ENCODE data around the gene UNK. TPM values are rescaled to one million over a fixed set of nuclear protein-coding genes. Genes with fewer than 3 reads are reported as not detected.

UNK gene
- total and polyA plus RNA-seq, 2 of the 13 experiments (the other 11 are each of a cell fraction or from before 2014, with no cell fraction given) = 31.6 to 33.0 TPM

DNA sequence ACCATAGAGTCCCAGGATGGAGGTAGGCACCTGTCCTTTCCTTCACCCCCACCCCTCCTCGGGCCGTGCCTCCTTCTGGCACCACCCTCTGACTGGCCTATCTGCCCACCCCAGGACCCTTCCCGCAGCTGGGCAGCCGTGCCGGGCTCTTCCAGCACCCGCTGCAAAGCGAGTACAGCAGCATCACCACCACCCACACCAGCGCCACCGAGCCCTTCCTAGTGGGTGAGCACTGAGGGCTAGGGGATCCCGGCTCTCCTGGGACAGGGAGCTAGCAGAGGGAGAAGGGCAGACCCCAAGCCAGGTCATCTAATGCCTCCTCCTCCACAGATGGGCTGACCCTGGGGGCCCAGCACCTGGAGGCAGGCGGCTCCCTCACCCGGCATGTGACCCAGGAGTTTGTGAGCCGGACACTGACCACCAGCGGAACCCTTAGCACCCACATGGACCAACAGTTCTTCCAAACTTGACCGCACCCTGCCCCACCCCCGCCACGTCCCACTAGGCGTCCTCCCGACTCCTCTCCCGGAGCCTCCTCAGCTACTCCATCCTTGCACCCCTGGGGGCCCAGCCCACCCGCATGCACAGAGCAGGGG is 27.4 kb upstream of the UNK start:
- H3K27me3 ChIP-seq (ENCODE audit: control insufficient read depth in 1 of 2, insufficient read depth in 2 of 2, low read length in 2 of 2) = no peaks in the 10 kb centered on the region
- in situ Hi-C loops (cut with HindIII; ENCODE audit: extremely low pct_ligation_motif_present, low pct_unique_long_range_greater_than_20kb) (loop anchor here (10.0 kb wide), 1 partner anchor 142 kb away; no protein-coding TSS in a partner anchor), intact Hi-C loops (cut with micrococcal nuclease; ENCODE audit: unreplicated experiment) (no loop called here)
- peaks cover 63% of the 10 kb centered on the region for H3K4me1 ChIP-seq (ENCODE audit: insufficient read depth, low read length)
- H3K9ac ChIP-seq (ENCODE audit: insufficient read depth, low read depth, low read length) = no peak overlapping the region
- no peak overlapping the region for H3K4me2 ChIP-seq (ENCODE audit: low read depth, low read length)
- H2AFZ ChIP-seq (ENCODE audit: low read length) = no peak overlapping the region
- no peak overlapping the region for H3K27ac ChIP-seq (ENCODE audit: extremely low read length, insufficient read depth, low read length)
- H3K9me3 ChIP-seq (ENCODE audit: low read length) = no peaks in the 10 kb centered on the region
- no peaks in the 10 kb centered on the region for H4K20me1 ChIP-seq (ENCODE audit: insufficient read depth, low read length)
- WGBS (ENCODE audit: low lambda C conversion rate) = 90% methylated on average over 20 of the region's 21 CpGs
- FAIRE-seq (no peak), DNase-seq (ENCODE audit: low spot score) (no peak), ATAC-seq (no peak)
- H3K79me2 ChIP-seq (ENCODE audit: insufficient read depth, low read length) = no peaks in the 10 kb centered on the region
- no peak for TF ChIP-seq ARNT2 (CRISPR knock-in tag; IDR thresholded peaks at IDR 0.05; ENCODE audit: low read depth)
- TF ChIP-seq, protein P1, sequence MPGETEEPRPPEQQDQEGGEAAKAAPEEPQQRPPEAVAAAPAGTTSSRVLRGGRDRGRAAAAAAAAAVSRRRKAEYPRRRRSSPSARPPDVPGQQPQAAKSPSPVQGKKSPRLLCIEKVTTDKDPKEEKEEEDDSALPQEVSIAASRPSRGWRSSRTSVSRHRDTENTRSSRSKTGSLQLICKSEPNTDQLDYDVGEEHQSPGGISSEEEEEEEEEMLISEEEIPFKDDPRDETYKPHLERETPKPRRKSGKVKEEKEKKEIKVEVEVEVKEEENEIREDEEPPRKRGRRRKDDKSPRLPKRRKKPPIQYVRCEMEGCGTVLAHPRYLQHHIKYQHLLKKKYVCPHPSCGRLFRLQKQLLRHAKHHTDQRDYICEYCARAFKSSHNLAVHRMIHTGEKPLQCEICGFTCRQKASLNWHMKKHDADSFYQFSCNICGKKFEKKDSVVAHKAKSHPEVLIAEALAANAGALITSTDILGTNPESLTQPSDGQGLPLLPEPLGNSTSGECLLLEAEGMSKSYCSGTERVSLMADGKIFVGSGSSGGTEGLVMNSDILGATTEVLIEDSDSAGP (CRISPR knock-in tag; IDR thresholded peaks at IDR 0.05; ENCODE audit: borderline replicate concordance) = 0 out of 2 replicates have a peak, but pooled peaks have one; percentile 12
- no peaks in the 10 kb centered on the region for H3K36me3 ChIP-seq (replicated peaks in 1 of 2; ENCODE audit: control insufficient read depth in 1 of 2, insufficient read depth in 2 of 2, low read length in 2 of 2)
- BruUV-seq (replicated peaks) = no TSS peak
- ChIA-PET CTCF (ENCODE audit: low intra/inter-chr PET ratio, low total read pairs) (no interaction called here), POLR2A (interaction anchor here (1.0 to 5.8 kb wide), 3 partner anchors 7 to 23 kb away, joined by 4 to 116 read pairs (median 66); partner anchors contain the start of gene GALK1)
- H3K4me3 ChIP-seq (replicated peaks in 1 of 3; ENCODE audit: insufficient read depth in 1 of 3, low read depth in 2 of 3, low read length in 3 of 3) = no peak overlapping the region

DNA sequence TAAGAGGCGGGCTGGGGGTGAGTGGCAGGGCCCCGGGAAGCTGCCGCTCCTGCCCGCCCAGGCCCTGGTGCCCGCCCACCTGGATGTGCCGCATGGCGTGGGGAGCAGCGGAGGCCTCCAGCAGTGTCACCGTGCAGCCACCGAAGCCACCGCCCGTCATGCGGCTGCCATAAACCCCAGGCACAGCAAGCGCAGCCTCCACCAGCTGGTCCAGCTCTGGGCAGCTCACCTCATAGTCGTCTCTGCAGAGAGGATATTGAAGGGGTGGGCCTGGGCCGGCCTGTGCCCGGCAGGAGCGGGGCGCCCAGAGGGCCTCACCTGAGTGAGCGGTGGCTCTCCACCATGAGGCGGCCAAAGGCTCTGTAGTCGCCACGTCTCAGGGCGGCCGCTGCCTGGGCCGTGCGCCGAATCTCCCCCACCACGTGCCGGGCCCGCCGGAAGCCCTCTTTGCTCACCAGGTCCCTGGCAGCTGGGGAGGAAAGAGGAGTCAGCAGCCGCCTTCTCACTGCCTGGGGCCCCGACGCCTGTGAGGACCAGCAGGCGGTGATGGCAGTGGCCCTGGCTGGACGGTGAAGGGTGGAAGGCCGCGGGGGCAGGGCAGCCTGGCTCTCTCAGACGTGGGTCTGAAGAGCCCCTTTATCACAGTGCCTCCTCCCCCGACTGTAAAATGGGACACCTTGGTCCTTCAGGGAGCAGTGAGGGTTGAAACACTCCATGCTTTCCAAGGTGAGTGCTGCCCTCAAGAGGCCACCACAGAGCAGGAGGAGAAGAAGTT is 26.3 kb upstream of the UNK start:
- ATAC-seq (no peak; the same call in 2 of the 3 replicates), FAIRE-seq (peak; percentile 64), DNase-seq (ENCODE audit: low spot score) (no peak)
- Histone ChIP-seq H3K4me3 (replicated peaks in 1 of 3; ENCODE audit: insufficient read depth in 1 of 3, low read depth in 2 of 3, low read length in 3 of 3) (no peak overlapping the region), H2AFZ (ENCODE audit: low read length) (no peak overlapping the region), H3K9me3 (ENCODE audit: low read length) (no peaks in the 10 kb centered on the region), H3K9ac (ENCODE audit: insufficient read depth, low read depth, low read length) (no peak overlapping the region), H3K27me3 (ENCODE audit: control insufficient read depth in 1 of 2, insufficient read depth in 2 of 2, low read length in 2 of 2) (no peaks in the 10 kb centered on the region), H3K4me2 (ENCODE audit: low read depth, low read length) (no peak overlapping the region), H3K36me3 (replicated peaks in 1 of 2; ENCODE audit: control insufficient read depth in 1 of 2, insufficient read depth in 2 of 2, low read length in 2 of 2) (no peaks in the 10 kb centered on the region), H4K20me1 (ENCODE audit: insufficient read depth, low read length) (no peaks in the 10 kb centered on the region), H3K4me1 (ENCODE audit: insufficient read depth, low read length) (peaks cover 65% of the 10 kb centered on the region), H3K79me2 (ENCODE audit: insufficient read depth, low read length) (no peaks in the 10 kb centered on the region), H3K27ac (ENCODE audit: extremely low read length, insufficient read depth, low read length) (no peak overlapping the region)
- in situ Hi-C loops (cut with HindIII; ENCODE audit: extremely low pct_ligation_motif_present, low pct_unique_long_range_greater_than_20kb) = loop anchor here (10.0 kb wide), 1 partner anchor 144 kb away; no protein-coding TSS in a partner anchor
- ChIA-PET CTCF (ENCODE audit: low intra/inter-chr PET ratio, low total read pairs) (interaction anchor here (1.4 kb wide), 1 partner anchor 14 kb away, joined by 3 read pairs; no protein-coding TSS in a partner anchor), POLR2A (interaction anchor here (1.0 to 8.2 kb wide), 3 partner anchors 6 to 19 kb away, joined by 4 to 390 read pairs (median 116); partner anchors contain the start of gene GALK1)
- 90% methylated on average over 22 of the region's 41 CpGs for WGBS (ENCODE audit: low lambda C conversion rate)
- BruUV-seq (replicated peaks) = no TSS peak
- intact Hi-C loops (cut with micrococcal nuclease; ENCODE audit: unreplicated experiment) = no loop called here
- TF ChIP-seq ZNF883 (CRISPR knock-in tag; IDR thresholded peaks at IDR 0.05; ENCODE audit: not compliant biosample characterization) = peak; percentile 23
- peak; percentile 51 for TF ChIP-seq STAG1 (CRISPR knock-in tag; IDR thresholded peaks at IDR 0.05)
- TF ChIP-seq ZNF546 (CRISPR knock-in tag; conservative IDR thresholded peaks at IDR 0.05) = no peak
- no peak for TF ChIP-seq PHF8 (CRISPR knock-in tag; IDR thresholded peaks at IDR 0.05)
- TF ChIP-seq, protein P2, sequence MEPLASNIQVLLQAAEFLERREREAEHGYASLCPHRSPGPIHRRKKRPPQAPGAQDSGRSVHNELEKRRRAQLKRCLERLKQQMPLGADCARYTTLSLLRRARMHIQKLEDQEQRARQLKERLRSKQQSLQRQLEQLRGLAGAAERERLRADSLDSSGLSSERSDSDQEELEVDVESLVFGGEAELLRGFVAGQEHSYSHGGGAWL (CRISPR knock-in tag; IDR thresholded peaks at IDR 0.05) = no peak
- TF ChIP-seq ZBTB8A (CRISPR knock-in tag; IDR thresholded peaks at IDR 0.05; ENCODE audit: borderline replicate concordance, low read depth) = no peak
- peak; percentile 61 for TF ChIP-seq XRCC5 (optimal IDR thresholded peaks at IDR 0.05; ENCODE audit: low read length)
- TF ChIP-seq ZNF761 (CRISPR knock-in tag; conservative IDR thresholded peaks at IDR 0.05) = 0 out of 2 replicates have a peak, but pooled peaks have one; percentile 47
- TF ChIP-seq, protein P3, sequence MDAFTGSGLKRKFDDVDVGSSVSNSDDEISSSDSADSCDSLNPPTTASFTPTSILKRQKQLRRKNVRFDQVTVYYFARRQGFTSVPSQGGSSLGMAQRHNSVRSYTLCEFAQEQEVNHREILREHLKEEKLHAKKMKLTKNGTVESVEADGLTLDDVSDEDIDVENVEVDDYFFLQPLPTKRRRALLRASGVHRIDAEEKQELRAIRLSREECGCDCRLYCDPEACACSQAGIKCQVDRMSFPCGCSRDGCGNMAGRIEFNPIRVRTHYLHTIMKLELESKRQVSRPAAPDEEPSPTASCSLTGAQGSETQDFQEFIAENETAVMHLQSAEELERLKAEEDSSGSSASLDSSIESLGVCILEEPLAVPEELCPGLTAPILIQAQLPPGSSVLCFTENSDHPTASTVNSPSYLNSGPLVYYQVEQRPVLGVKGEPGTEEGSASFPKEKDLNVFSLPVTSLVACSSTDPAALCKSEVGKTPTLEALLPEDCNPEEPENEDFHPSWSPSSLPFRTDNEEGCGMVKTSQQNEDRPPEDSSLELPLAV (CRISPR knock-in tag; conservative IDR thresholded peaks at IDR 0.05; ENCODE audit: low read depth) = no peak
- no peak for TF ChIP-seq KLF12 (CRISPR knock-in tag; IDR thresholded peaks at IDR 0.05; ENCODE audit: borderline replicate concordance)

All from HepG2 (cell line).